GM20000 (cell line): Measurements from ENCODE around the gene OCIAD2.

ENCODE experiments used
- DNase-seq: peaks from one replicate; pipeline ENCODE4 v3.0.0; 2012; ENCODE audit warnings: low spot score
- CTCF ChIP-seq: IDR thresholded peaks from 2 replicates; pipeline ENCODE4 v1.5.1; 2012; ENCODE audit warnings: mild to moderate bottlenecking, control low read depth; ENCODE audit errors: extremely low read depth, missing control alignments

OCIAD2 gene

GRCh38 chr4:48863728-48864127 is 42.8 kb downstream of the OCIAD2 start:
- no peak for DNase-seq
- TF ChIP-seq CTCF, result no peak

GRCh38 chr4:48862661-48863060 is 43.9 kb downstream of the OCIAD2 start:
- TF ChIP-seq CTCF, result no peak
- no peak for DNase-seq

- DNase-seq, result no peak
- no peak for TF ChIP-seq CTCF
Measured at GRCh38 chr4:48862038-48862437, 44.5 kb downstream of the OCIAD2 start.

GRCh38 chr4:48858130-48858529 is 48.4 kb downstream of the OCIAD2 start:
- TF ChIP-seq CTCF, result no peak
- no peak for DNase-seq

- no peak for TF ChIP-seq CTCF
- DNase-seq, result no peak
Measured at GRCh38 chr4:48854982-48855381, 51.6 kb downstream of the OCIAD2 start.

GRCh38 chr4:48854395-48854683 is 52.2 kb downstream of the OCIAD2 start:
- no peak for DNase-seq
- TF ChIP-seq CTCF, result no peak

- TF ChIP-seq CTCF, result no peak
- no peak for DNase-seq
Measured at GRCh38 chr4:48853604-48854394, 52.8 kb downstream of the OCIAD2 start.
